ENCODE measurements around the gene EIF2S1.
"Not testable (repeated sequence)": the region's sequence is repeated elsewhere in the genome, so short reads cannot be mapped to it uniquely, and the experiment has no call there.

Gene EIF2S1

GRCh38 chr14:67411370-67411769 lies 51.2 kb downstream of the EIF2S1 start:
- DNase-seq (ENCODE audit: low read depth in 2 of 2), result no peak

DNA sequence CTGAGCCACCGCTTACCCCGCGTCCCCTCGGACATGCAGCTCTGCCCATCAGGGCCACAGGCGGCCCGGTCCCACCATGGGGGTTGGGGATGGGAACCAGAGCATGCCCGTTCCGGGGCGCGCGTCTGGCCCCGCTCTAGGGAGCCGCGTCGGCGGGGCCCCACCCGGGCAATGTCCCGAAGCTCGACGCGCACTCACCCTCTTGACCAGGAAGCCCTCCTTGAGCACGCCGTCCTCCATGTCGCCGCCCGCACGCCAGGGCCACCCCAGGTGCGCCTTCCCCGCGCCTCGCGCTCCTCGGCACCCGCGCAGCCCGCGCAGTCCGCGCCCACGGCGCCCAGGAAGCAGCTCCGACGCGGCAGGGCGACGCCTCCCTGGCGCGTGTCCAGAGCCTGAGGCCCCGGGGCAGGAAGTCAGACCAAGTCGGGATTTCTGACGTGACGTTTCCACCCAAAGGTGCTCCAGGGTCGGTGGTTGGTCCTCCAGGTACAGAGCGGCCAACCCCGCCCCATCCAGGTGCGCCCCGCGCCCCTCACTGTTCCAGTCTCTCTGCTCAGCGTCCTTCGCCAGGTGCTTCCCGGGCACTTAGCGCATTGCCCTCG lies 51.8 kb downstream of the EIF2S1 start, which contains the start of gene PLEK2:
TSS of gene PLEK2 (minus strand) at position 346 of the 602 bp plus-strand sequence. CDS start at position 240, 106 bp downstream.
- peak; percentile 19 to 33 for DNase-seq (ENCODE audit: low read depth in 2 of 2)

DNA sequence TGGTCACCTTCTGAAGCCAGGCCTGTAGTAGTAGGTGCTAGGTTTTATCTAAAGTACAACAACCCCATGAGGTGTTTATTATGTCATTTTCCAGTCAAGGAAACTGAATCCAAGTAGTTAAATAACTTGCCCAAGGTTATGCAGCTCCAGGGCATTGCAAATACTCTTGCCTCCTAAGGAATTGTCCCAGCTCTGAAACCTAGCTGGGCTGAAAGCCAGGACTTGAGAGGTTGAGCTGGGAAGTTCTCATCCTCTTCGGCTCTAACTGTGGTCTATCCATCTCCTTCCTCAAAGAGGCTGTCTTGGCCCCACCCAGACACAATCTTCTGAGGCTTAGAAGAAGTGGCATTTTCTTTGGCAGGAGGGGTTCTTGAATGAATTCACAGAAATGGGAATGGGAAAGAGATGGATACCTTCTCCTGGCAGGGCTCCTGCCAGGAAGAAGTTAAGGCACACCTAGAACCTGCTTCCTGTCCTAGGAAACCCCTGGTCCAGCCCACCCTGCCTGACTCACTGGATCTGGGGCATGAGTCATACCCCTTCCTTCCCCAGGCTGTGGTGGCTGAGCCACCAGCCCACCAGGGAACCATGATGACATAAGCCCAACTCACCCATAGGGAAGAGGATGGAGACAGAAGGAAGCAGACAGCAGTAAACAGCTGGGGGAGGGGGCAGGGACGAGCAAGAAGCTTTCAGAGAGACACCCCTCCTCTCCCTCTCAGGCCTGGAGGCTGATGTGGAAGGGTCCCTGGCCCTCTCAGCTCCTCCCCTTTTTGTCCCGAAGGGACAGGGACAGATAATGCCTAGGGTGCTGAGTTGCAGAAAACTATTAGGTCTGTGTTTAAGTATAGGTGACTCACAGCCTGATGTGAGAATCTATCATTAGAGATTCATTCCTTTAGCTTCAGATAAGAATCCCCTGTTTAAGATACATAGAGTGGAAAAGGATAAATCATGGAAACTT lies 54.0 kb downstream of the EIF2S1 start:
- DNase-seq (ENCODE audit: low read depth in 2 of 2), result no peak

- not testable (repeated sequence) for DNase-seq (ENCODE audit: low read depth in 2 of 2)
These were observed 55.5 kb downstream of the EIF2S1 start for GRCh38 chr14:67415610-67416009.

- no peak for DNase-seq (ENCODE audit: low read depth in 2 of 2)
These were observed 56.0 kb downstream of the EIF2S1 start for GRCh38 chr14:67416085-67416484.

DNA sequence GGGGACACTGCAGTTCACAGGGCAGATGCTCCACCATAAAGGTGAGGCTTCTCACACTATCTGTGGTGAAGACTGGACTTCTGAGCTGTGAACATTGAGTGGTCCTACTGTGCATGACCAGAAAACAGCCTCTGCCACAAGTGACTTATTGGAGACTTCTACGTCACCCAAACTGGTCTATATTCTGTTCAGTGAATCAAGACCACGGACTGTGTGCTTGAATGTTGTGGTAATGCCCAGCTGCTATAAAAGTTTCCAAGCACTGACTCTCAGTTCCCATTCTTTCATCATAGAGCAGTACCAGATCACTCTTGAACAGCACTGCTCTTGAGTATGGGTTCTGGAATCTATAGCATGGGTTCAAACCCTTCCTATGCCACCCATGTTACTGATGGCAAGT lies 56.7 kb downstream of the EIF2S1 start:
- no peak for DNase-seq (ENCODE audit: low read depth in 2 of 2)

GRCh38 chr14:67417633-67418032 lies 57.5 kb downstream of the EIF2S1 start:
- no peak for DNase-seq (ENCODE audit: low read depth in 2 of 2)

- no peak for DNase-seq (ENCODE audit: low read depth in 2 of 2)
These were observed 58.5 kb downstream of the EIF2S1 start for GRCh38 chr14:67418401-67419191.

DNA sequence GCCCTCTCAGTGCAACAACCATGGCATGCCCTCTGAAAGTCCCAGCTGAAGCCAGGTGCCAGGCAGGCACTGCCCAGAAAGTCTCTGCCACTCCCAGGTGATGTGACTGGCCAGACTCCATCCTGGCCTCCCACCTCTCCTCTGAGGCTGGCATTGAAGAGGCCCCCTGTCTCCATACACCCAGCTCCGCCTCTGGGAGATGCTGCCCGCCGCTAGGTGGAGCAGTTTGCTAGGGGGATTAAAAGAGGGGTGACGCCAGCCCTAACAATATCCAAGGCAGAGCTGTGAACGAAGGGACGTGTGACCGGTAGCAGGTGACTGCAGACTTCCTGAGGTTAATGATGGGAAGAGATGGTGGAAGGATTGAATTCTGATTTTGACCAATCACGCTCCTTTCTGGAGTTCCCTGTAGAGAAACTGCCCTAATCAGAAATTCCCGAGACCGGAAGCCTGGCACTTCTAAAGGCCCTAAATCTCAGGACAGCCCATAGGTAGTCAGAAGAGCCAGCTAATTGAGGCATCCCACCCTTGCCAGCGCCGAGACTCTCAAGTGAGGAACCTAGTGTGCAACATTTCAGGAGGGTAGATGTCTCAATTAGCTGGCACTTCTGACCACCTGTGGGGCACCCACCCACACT lies 60.1 kb downstream of the EIF2S1 start:
- DNase-seq (ENCODE audit: low read depth in 2 of 2), result peak in 1 of 2 donors; percentile 25

- DNase-seq (ENCODE audit: low read depth in 2 of 2), result no peak
These were observed 61.5 kb downstream of the EIF2S1 start for GRCh38 chr14:67421356-67422224.

DNA sequence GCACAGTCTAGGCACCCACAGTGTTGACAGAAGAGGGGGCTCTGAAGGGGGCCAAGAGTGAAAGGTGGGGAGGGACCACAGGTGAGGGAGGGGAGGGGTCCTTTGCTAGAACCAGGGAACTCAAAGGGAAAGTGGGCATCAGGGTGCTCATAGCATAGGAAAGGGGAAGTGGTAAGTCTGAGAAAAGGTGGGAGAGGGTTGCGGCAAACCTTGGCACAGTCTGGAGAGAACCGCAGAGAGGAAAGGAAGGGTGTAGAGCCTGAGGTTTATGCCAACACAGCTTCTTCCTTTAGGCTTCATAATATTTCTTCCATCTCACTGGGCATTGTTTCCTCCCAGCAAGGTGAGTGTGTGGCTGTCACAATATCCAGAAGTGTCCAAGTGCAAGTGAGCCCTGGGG lies 63.3 kb downstream of the EIF2S1 start:
- DNase-seq (ENCODE audit: low read depth in 2 of 2), result no peak

GRCh38 chr14:67424539-67424938 lies 64.4 kb downstream of the EIF2S1 start:
- DNase-seq (ENCODE audit: low read depth in 2 of 2), result no peak

DNA sequence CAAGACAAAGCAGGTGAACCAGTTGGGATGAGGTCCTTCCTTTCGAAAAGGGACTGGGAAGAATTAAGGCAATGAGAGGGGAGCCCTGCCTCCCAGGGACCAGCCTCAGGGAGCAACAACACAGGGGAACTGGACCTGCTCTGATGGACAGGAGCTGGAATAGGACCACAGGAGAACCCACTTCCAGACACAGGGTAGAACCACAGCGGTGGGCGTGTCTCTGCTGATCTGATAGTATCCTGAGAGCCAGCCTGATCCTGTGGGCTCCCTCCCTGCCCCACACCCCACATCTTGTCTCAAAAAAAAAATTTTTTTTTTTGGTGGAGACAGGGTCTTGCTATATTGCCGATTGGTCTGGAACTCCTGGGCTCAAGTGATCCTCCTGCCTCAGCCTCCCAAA lies 65.5 kb downstream of the EIF2S1 start:
- DNase-seq (ENCODE audit: low read depth in 2 of 2), result no peak

DNA sequence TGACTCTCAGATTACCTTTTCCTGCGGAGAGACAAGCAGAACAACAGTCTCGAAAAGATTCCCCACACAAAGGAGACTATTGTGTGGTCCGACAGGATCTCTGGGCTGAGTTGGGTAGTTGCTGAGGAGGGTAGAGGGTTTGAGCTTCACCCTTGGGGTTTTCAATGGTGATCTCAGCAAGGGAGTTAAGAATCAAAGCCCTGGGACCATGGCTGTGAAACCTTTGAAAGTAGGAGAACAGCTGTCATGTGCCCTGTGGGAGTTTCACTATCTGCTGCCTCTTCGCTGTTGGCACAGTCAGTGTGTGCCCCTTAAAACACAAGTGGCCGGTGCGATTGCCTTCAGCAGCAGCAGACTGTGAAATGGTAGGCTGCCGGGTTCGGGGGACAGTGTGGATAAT lies 66.0 kb downstream of the EIF2S1 start:
- no peak for DNase-seq (ENCODE audit: low read depth in 2 of 2)

- DNase-seq (ENCODE audit: low read depth in 2 of 2), result peak; percentile 52 to 53
These were observed 67.0 kb downstream of the EIF2S1 start for GRCh38 chr14:67426983-67427606.

GRCh38 chr14:67428501-67429031 lies 68.4 kb downstream of the EIF2S1 start:
- no peak for DNase-seq (ENCODE audit: low read depth in 2 of 2)

- no peak for DNase-seq (ENCODE audit: low read depth in 2 of 2)
These were observed 69.5 kb downstream of the EIF2S1 start for GRCh38 chr14:67429510-67430205.

DNA sequence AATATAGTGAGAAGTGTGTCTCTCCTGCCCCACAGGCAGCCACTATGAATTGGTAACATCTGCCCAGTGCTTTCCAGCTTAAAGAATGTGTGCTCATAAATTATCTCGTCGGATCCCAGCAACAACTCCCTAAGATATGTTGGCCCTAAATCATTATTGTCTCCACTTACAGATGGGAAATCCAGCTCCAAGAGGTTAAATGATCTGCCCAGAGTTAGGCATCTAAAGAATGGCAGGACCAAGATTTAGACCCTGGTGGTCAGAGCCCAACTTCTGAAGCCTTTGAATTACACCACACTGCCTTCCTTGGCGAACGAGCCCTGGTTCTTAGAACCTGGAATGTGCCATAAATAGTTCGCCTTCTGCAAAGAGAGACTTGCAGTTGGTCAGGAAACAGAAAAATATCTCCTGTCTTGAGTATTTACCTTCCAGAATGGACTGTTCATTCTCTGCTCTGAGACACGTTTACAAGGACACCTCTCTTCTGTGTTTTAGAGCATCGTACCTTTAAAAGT lies 72.0 kb downstream of the EIF2S1 start:
- no peak for DNase-seq (ENCODE audit: low read depth in 2 of 2)

DNA sequence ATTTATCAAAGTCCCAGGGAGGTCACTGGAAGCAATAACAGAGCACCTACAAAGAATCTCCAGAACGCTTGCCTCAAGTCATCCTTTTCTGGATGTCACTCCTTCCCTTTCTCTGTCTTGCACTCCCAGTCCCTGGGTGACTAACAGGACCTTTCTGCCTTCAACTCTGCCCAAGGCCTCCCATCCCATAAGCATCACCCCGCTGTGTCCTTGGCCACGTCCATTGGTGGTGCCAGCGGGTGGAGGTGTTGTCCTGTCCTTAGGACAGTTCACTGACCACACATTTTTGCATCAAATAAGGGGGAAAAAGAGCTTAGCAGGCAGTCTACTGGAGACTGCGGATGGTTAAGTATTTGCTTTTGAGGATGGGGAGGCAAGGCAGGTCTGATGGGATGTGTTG lies 75.5 kb downstream of the EIF2S1 start:
- no peak for DNase-seq (ENCODE audit: low read depth in 2 of 2)
